ENCODE data around the gene EEF1A2.

The EEF1A2 gene

GRCh38 chr20:63540417-63541186, 41.7 kb upstream of the EEF1A2 start:
- peaks cover 6% of the 10 kb centered on the region for H3K4me1 Mint-ChIP-seq (ENCODE audit: low read depth)
- DNase-seq (ENCODE audit: low spot score): no peak
- H3K36me3 Mint-ChIP-seq (ENCODE audit: low read depth): no peaks in the 10 kb centered on the region
- peaks cover 3% of the 10 kb centered on the region for H3K27me3 Mint-ChIP-seq (ENCODE audit: low read depth)
- no peaks in the 10 kb centered on the region for H3K9me3 Mint-ChIP-seq
- no peak overlapping the region for H3K4me3 Mint-ChIP-seq
- no peak overlapping the region for H3K27ac Mint-ChIP-seq

DNA sequence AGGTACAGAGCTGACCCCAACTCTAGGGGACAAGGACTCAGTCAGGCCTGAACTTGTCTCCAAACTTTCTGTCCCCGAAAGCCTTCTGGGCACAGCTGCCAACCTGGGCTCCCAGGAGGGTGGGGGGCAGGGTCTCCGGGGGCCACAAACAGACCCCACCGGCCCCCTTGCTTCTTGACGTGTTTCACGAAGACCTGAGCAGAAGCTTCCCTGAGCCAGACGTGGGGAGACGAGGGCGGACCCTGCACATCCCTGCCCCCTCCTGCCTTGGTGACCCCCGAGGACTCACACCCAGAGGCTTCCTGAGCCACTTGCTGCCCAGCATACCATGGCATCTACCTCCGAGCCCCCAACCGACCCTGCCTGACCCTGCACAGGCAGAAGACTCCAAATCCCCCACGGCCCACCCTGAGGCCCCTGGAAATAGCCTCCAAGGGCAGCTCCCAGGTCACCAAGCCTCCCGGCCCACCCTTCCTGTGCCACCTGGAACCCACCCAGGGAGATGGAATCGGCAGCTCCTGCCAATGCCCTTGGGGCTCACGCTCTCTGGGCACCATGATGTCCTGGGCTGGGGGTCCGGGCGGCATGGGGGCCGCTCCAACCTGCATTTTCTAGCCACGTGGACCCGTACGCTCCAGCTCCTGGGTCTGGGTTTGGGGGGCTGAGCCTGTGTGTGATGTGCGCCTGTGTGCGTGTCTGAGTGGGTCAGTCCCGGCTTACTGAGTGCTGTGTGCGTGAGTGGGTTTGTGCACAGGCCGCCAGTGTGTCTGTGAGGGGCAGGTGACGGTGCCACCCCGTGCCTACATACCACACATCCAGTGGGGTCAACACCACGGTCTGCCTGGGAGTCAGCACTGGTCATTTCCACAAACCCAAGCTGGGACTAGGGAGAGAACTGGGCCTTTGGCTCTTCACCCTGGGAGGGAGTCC, 40.8 kb upstream of the EEF1A2 start:
- Mint-ChIP-seq H3K36me3 (ENCODE audit: low read depth) (no peaks in the 10 kb centered on the region), H3K4me1 (ENCODE audit: low read depth) (peaks cover 6% of the 10 kb centered on the region), H3K4me3 (no peak overlapping the region), H3K27me3 (ENCODE audit: low read depth) (peaks cover 3% of the 10 kb centered on the region), H3K9me3 (no peaks in the 10 kb centered on the region), H3K27ac (no peak overlapping the region)
- no peak for DNase-seq (ENCODE audit: low spot score)

DNA sequence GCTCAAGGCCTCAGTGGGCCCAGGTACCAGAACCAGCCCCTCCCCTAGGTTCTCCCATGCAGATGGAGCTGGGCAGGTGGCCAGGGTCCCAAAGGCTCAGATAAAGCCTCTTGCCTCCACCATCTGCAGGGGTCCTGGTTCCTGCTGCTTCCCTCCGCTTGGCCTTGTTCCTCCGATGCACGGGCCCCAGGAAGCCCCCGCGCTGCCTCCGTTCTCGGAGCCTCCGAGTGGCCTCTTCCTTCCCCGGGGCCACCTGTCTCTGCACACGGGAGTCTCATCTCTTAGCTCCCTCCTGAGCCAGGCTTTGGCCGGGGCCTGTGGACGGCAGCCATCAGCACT, 40.2 kb upstream of the EEF1A2 start:
- no peaks in the 10 kb centered on the region for H3K9me3 Mint-ChIP-seq
- H3K4me1 Mint-ChIP-seq (ENCODE audit: low read depth): peaks cover 6% of the 10 kb centered on the region
- H3K27me3 Mint-ChIP-seq (ENCODE audit: low read depth): peaks cover 3% of the 10 kb centered on the region
- H3K4me3 Mint-ChIP-seq: no peak overlapping the region
- no peaks in the 10 kb centered on the region for H3K36me3 Mint-ChIP-seq (ENCODE audit: low read depth)
- H3K27ac Mint-ChIP-seq: no peak overlapping the region
- DNase-seq (ENCODE audit: low spot score): no peak

DNA sequence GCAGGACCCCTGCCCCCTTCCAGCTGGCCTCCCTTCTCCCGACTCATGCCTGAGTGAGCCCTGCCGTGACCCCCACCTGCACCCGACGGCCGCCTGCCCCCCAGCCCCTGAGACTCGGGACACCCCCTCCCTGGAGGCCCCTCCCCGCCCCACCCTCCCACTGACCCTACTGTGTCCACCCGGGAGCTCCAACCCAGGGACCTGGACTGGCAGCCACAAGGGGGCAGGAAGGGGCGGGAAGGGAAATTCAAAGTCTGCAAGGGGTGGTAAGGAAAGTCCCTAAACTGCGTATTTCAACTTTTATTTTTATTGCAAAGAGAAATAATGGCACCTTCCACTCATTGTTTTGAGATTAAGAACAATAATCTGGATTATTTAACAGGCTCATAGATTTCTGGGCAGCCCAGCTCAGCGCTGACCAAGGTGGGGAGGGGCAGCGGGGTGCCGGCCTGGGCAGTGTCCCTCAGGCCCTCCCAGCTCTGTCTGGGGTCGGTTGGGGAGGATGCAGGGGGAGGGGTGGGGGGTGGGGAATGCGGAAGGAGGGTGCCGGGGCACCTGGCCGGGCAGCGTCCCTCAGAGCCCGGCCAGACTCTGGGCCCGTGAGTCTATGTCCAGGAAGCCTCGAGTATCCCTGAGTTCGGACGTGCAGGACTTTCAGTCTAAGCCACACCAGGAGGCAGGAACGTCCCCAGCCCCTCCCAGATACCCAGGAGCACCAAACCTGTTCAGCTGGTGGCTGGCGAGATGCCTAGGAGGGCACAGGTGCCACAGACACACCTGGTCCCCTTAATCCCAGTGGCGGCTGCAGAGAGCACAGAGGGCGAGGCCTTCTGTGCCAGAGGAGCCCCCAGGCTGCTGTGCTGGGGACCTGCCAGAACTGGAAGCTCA, 39.6 kb upstream of the EEF1A2 start:
- no peak for DNase-seq (ENCODE audit: low spot score)
- no peaks in the 10 kb centered on the region for H3K27me3 Mint-ChIP-seq (ENCODE audit: low read depth)
- no peaks in the 10 kb centered on the region for H3K36me3 Mint-ChIP-seq (ENCODE audit: low read depth)
- H3K27ac Mint-ChIP-seq: peak overlapping the region; percentile 92
- peaks cover 6% of the 10 kb centered on the region for H3K4me1 Mint-ChIP-seq (ENCODE audit: low read depth)
- no peaks in the 10 kb centered on the region for H3K9me3 Mint-ChIP-seq
- peak overlapping the region; percentile 77 for H3K4me3 Mint-ChIP-seq

- no peaks in the 10 kb centered on the region for H3K27me3 Mint-ChIP-seq (ENCODE audit: low read depth)
- peak overlapping the region; percentile 92 for H3K27ac Mint-ChIP-seq
- peak; percentile 98 for DNase-seq (ENCODE audit: low spot score)
- H3K4me3 Mint-ChIP-seq: peak overlapping the region; percentile 77
- no peaks in the 10 kb centered on the region for H3K9me3 Mint-ChIP-seq
- H3K36me3 Mint-ChIP-seq (ENCODE audit: low read depth): no peaks in the 10 kb centered on the region
- H3K4me1 Mint-ChIP-seq (ENCODE audit: low read depth): peaks cover 6% of the 10 kb centered on the region
Measured at GRCh38 chr20:63537525-63538203, 38.8 kb upstream of the EEF1A2 start.

- Mint-ChIP-seq H3K27ac (peak within 1 kb of the TSS; percentile 92), H3K27me3 (ENCODE audit: low read depth) (no peaks in the 10 kb centered on the region), H3K36me3 (ENCODE audit: low read depth) (no peaks in the 10 kb centered on the region), H3K9me3 (no peaks in the 10 kb centered on the region), H3K4me3 (peak within 1 kb of the TSS; percentile 77), H3K4me1 (ENCODE audit: low read depth) (peaks cover 6% of the 10 kb centered on the region)
- no peak for DNase-seq (ENCODE audit: low spot score)
Measured at GRCh38 chr20:63536997-63537524, 38.2 kb upstream of the EEF1A2 start, which contains the start of gene PTK6. PTK6 (minus strand) TSS chr20:63537376; CDS start chr20:63537314, 62 bp downstream.

DNA sequence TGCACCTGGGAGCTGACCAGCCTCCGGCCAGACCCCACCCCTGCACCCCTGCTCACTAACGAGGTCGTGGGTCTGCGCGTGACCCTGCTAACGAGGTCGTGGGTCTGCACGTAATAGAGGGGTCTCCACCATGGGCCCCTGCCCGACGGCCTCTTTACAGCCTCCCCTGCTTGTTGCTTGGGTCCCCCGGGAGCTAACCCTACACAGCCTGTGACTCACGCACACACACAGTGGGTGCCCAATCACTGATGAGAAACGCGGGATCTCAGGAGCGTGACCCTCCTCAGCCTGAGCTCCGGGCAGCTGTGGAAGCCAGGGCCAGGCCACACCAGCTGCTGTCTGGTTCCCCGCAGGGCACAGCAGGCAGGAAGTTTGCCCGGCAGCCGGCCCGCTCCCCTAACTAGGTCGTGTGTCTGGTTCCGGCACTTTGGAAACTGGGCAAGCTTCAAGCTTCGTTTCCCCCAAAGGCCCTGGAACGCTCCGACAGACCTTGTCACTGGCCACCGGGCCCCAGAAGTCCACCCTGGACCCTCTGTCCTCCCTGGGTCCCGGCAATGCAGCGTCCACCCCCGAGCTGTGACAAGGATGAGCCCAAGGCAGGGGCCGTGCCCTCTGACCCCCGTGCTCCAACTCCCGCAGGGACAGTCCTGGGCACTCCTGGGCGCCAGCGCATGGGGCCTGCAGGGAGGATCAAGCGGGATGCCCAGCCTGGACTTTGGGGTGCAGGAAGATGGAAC, 37.5 kb upstream of the EEF1A2 start:
- no peaks in the 10 kb centered on the region for H3K9me3 Mint-ChIP-seq
- peaks cover 6% of the 10 kb centered on the region for H3K4me1 Mint-ChIP-seq (ENCODE audit: low read depth)
- no peak for DNase-seq (ENCODE audit: low spot score)
- H3K27me3 Mint-ChIP-seq (ENCODE audit: low read depth): no peaks in the 10 kb centered on the region
- no peaks in the 10 kb centered on the region for H3K36me3 Mint-ChIP-seq (ENCODE audit: low read depth)
- H3K4me3 Mint-ChIP-seq: no peak overlapping the region
- peak overlapping the region; percentile 68 for H3K27ac Mint-ChIP-seq

DNA sequence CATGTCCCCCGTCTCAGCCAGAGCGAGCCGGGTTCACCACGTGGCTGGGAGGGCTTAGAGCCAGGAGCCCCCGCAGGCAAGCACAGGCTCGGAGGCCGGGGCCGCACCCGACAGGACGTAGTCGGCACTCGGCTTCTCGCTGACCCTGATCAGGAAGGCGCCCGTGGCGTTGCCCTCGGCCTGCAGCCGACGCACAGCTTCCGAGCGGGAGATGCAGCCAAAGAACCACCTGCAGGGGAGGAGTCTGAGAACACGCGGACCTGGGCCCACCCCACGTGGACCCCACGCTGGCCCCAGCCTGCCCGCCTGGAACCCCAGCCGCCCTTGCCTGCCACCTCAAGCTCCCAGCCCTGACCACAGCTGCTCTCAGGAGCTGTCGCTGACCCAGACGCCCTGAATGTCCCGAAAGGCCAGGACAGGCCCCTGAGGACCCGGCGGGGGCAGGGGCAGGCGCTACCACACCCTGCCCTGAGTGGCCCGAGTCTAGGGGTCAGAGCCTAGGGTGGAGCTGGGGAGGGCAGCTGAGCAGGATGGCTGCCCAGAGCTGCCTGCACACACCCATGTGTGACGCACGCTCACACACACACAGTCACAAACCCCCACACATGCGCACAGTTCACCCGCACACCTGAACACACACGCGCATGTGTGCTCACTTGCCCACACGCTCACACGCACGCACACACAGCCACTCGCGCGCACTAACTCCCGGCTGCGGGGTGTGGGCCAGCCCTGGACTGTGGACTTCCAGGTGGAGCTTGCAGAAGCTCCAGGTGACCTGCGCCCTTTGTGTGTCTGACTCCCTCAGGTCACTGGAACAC, 36.2 kb upstream of the EEF1A2 start:
- peaks cover 6% of the 10 kb centered on the region for H3K4me1 Mint-ChIP-seq (ENCODE audit: low read depth)
- H3K4me3 Mint-ChIP-seq: no peak overlapping the region
- no peaks in the 10 kb centered on the region for H3K27me3 Mint-ChIP-seq (ENCODE audit: low read depth)
- no peaks in the 10 kb centered on the region for H3K36me3 Mint-ChIP-seq (ENCODE audit: low read depth)
- no peaks in the 10 kb centered on the region for H3K9me3 Mint-ChIP-seq
- no peak for DNase-seq (ENCODE audit: low spot score)
- H3K27ac Mint-ChIP-seq: no peak overlapping the region

DNA sequence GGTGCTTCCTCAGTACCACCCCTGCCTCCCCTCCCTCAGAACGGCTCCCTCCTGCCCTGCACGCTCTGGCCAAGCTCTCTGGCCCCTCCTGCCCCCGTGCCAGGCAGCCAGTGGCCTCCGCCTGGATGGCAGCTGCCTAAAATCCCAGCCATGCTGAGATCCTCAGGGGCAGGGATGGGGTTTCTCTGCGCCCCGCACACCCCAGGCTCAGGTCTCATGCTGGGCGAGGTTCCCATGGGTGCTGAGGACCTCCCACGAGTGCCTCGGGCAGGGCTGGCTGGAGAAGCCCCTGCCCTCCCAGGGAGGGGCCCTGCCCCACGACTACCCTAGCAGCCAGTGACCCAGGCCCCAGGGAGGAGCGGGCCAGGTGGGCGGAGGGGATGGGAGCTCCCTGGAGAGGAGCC, 35.5 kb upstream of the EEF1A2 start:
- Mint-ChIP-seq H3K36me3 (ENCODE audit: low read depth) (no peaks in the 10 kb centered on the region), H3K4me1 (ENCODE audit: low read depth) (peaks cover 6% of the 10 kb centered on the region), H3K27me3 (ENCODE audit: low read depth) (no peaks in the 10 kb centered on the region), H3K9me3 (no peaks in the 10 kb centered on the region), H3K4me3 (no peak overlapping the region), H3K27ac (no peak overlapping the region)
- no peak for DNase-seq (ENCODE audit: low spot score)

DNA sequence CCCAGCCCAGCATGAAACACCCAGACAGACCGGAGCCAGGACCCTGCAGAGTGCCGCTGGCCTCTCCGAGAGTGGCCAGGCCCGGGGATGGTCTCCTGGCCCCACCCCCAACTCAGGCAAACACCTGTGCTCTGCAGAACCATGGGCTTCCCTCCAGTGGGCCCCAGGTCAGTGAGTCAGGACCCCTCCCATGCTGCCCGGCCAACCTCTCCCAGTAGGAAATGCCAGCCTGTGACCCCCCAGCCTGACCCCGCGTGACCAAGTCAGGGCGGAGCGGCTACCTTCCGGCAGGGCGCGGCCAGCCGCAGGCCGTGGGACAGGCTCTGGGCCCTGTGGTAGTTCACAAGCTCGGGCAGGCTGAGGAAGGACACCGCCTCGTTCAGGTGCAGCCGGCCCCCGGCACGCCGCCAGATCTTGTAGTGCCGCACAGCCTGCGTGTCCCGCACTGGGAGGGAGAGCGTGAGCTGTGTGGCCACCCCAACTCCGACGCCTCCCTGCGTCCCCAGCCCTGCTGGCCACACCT, 35.0 kb upstream of the EEF1A2 start:
- Mint-ChIP-seq H3K4me1 (ENCODE audit: low read depth) (peaks cover 5% of the 10 kb centered on the region), H3K27me3 (ENCODE audit: low read depth) (no peaks in the 10 kb centered on the region), H3K9me3 (no peaks in the 10 kb centered on the region), H3K27ac (no peak overlapping the region), H3K4me3 (no peak overlapping the region), H3K36me3 (ENCODE audit: low read depth) (no peaks in the 10 kb centered on the region)
- DNase-seq (ENCODE audit: low spot score): no peak

DNA sequence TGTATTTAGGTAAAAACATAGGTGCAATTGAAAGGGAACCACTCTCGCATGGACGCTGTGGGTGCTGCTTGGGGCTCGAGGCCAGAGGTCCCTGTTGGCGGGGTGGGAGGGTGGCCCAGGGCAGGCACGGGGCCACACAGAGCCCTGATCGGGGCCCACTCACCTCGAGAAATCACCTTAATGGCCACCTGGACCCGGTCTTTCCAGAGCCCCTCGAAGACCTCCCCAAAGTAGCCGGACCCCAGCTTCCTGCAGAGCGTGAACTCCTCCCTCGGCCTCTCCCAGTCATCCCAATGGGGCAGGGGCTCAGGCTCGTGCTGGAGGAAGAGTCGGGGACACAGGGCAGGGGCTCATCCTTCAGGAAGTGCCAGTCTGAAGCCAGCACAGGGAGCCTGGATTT, 34.5 kb upstream of the EEF1A2 start:
- Mint-ChIP-seq H3K27ac (no peak overlapping the region), H3K9me3 (no peaks in the 10 kb centered on the region), H3K27me3 (ENCODE audit: low read depth) (no peaks in the 10 kb centered on the region), H3K4me1 (ENCODE audit: low read depth) (peaks cover 5% of the 10 kb centered on the region), H3K36me3 (ENCODE audit: low read depth) (no peaks in the 10 kb centered on the region), H3K4me3 (no peak overlapping the region)
- no peak for DNase-seq (ENCODE audit: low spot score)

- no peak for DNase-seq (ENCODE audit: low spot score)
- no peak overlapping the region for H3K27ac Mint-ChIP-seq
- no peak overlapping the region for H3K4me3 Mint-ChIP-seq
- H3K9me3 Mint-ChIP-seq: no peaks in the 10 kb centered on the region
- no peaks in the 10 kb centered on the region for H3K36me3 Mint-ChIP-seq (ENCODE audit: low read depth)
- H3K27me3 Mint-ChIP-seq (ENCODE audit: low read depth): no peaks in the 10 kb centered on the region
- peaks cover 6% of the 10 kb centered on the region for H3K4me1 Mint-ChIP-seq (ENCODE audit: low read depth)
Measured at GRCh38 chr20:63532449-63532971, 33.6 kb upstream of the EEF1A2 start.
